Measurements from ENCODE around the gene CFAP299.

- TF ChIP-seq, protein P1, sequence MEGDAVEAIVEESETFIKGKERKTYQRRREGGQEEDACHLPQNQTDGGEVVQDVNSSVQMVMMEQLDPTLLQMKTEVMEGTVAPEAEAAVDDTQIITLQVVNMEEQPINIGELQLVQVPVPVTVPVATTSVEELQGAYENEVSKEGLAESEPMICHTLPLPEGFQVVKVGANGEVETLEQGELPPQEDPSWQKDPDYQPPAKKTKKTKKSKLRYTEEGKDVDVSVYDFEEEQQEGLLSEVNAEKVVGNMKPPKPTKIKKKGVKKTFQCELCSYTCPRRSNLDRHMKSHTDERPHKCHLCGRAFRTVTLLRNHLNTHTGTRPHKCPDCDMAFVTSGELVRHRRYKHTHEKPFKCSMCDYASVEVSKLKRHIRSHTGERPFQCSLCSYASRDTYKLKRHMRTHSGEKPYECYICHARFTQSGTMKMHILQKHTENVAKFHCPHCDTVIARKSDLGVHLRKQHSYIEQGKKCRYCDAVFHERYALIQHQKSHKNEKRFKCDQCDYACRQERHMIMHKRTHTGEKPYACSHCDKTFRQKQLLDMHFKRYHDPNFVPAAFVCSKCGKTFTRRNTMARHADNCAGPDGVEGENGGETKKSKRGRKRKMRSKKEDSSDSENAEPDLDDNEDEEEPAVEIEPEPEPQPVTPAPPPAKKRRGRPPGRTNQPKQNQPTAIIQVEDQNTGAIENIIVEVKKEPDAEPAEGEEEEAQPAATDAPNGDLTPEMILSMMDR (conservative IDR thresholded peaks at IDR 0.05; ENCODE audit: low read depth, low read length), result no peak
- no peak for TF ChIP-seq EZH2 (IDR thresholded peaks at IDR 0.05; ENCODE audit: borderline replicate concordance, low read depth, low read length, poor library complexity, severe bottlenecking)
Measured at GRCh38 chr4:80515496-80515895, 180.0 kb downstream of the CFAP299 start.
